DMS79 (cell line): ENCODE measurements around the gene ICA1.
A peak's percentile ranks its signal among the peaks of the same experiment; 100 is the strongest.
"Not testable (repeated sequence)": the region's sequence is repeated elsewhere in the genome, so short reads cannot be mapped to it uniquely, and the experiment has no call there.

Source experiments
- DNase-seq: peaks from one replicate; lab custom pipeline; 2025; lab: John Stamatoyannopoulos, UW

ICA1 gene

DNA sequence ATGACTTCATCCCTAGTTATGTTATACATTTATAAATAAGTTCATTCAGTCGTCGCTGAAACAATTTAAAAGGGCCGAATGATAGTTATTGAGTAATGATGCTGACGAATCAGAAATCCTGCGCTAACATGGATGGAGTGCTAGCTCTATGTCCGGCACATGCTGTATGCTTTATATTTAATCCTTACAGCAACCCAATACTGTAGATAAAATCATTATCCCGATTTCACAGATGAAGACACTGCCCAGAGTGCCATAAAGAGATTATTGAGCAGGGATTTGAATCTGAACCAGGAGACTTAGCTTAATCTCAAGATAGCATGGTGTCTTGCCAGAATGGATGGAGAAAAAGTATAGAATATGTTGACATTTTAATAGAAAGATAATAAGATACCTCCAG, 1.1 kb upstream of the ICA1 start:
- no peak for DNase-seq

DNA sequence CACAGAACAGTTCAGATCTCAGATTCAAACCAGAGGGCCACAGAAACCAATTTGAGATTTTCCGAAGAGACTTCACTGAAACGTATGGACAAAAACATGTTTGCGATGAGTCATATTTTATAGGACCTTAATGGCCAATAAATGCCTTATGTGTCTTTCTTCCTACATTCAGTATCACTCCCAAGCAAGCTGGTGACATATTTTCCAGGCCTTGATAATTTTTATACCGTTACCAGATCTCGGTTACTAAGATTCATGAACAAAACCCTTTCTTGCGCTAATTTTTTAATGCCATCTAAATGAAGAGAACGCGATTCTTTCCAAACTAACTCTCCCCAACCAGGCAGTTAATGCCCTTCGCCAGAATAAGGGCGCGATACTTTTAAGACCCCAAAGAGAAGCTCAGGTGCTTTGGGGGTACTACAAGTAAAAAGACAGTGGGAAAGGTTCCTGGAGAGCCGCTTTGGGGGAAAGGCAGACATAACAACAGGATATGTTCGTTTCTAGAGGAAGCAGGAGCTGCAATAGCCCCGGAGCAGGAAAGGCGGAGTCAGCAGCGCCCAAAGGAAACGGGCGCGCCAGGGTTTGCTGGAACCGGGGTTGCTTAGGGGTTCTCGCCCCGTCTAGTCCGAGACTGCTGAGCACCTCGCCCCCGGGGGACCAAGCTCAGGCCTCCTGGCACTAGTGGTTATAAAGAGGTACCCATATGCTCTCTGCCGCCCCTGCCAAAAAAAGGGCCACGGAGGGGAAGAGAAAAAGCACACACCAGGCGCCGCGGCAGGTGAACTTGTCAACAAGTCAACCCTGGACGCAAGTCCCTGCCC, 884 bp downstream of the ICA1 start:
- peak; percentile 10 for DNase-seq

DNA sequence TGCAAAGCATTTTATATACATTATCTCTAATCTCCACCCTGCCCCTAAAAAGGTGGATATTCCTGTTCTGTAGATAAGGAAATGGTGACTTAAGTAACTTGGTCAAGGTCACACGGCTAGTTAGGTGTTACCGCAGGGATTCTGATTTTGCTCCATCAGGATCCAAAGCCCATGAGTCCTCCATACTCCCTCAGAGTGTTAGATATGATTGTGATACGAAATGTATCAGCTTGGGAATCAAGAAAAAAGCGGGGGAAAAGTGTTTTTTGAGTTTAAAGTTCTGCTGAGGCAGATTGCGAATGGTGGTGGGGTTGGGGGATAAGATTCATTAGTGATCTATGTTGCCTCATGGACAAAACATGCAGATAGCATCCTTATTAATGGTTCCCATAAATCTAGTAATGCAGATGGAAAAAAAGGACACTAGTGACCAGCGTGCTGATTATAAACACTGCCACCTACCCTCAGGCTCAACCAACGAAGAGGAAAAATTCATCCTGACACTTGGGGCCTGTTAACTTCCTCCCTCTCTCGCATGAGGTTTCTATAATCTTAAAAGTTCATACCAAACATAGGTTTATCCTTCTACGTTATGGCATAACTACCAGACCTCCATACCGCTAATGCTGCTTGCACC, 2.3 kb downstream of the ICA1 start:
- no peak for DNase-seq

DNA sequence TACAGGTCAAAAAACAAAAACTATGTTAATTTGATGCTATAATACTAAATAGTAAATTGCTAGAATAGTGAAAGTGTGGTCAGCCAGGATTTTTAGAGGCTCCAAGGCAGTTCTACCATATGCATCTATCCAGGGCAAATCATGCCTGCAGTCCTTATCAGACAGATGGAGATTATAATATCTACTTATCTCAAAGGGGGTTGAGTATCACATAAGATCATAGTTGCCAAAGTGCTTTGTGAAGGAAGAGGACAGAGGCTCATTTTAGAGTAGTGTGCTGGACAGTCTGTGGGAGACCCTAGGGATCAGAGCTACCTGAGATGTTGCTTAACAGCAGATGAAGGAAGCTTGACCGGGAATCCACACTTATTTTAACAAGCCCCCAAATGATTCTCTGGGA, 3.2 kb downstream of the ICA1 start:
- DNase-seq, result no peak

DNA sequence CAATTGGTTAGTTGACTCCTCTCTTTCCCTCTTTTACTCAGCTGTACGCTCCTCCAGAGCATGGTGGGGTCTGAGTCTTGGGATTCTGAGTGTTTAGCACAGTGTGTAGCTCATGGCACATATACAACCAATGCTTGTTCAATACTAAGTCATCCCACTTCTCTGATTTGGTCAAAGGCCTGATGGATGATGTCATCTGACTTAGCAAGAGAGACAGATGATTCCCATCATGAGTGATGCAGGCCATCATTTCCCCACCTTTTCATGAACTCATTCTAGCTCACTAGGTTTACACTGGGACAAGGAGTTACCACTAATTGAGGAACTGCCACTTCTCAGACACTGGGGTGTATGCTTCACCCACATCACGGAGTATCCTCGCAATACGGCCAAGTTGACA, 3.8 kb downstream of the ICA1 start:
- DNase-seq, result no peak

DNA sequence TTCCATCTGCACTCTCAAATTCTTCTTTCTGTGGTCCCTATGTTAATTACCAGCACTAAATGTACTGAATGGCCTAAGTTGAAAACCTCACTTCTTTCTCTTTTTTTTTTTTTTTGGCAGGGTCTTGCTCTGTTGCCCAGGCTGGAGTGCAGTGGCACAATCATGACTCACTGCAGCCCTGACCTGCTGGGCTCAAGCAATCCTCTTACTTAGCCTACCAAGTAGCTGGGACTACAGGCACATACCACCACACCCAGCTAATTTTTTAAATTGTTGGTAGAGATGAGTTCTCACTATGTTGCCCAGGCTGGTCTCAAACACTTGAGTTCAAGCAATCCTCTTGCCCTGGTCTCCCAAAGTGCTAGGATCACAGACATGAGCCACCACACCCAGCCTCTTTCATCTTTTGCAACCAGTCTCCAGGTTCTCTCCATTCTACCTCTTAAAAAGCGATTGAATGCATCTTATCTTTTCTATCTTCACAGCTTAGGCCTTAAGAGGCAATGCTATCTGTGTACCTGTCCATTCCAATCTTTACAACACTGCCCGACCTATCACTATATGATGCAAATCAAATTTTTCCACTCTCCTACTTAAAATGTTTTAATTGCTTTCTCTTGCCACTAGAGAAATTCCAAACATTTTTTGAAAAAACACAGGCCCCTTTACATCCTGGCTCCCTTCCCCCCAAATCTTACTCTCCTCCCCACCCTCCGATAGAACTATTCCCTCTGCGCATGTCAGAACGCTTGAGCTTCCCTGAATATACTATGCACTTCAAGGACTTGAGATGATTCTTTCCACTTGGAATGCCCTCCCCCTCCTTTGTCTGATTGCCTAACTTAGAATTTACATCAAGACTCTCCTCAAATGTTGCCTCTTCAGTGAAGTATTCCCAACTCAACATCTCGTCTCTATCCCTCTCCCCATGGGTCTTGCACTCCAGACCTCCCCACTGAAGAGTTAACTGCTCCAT, 6.0 kb downstream of the ICA1 start:
- no peak for DNase-seq

DNA sequence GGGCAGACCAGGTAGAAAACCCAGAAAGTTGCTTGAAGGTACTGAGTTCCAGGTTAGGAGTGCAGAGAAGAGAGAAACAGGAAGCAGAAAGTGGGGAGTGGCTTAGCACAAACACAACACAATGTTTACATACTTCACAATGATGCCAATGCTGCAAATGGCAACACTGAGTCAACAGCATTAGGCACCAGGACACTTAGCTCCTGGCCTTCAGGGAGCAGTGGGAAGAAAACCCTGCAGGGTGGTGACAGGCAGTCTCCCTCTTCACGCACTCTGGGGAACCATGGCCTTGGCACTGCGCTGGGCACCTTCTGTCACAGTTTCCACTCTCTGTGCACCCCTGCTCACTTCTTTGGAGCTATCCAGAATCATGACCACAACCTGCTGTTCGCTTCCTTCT, 7.3 kb downstream of the ICA1 start:
- DNase-seq, result no peak

DNA sequence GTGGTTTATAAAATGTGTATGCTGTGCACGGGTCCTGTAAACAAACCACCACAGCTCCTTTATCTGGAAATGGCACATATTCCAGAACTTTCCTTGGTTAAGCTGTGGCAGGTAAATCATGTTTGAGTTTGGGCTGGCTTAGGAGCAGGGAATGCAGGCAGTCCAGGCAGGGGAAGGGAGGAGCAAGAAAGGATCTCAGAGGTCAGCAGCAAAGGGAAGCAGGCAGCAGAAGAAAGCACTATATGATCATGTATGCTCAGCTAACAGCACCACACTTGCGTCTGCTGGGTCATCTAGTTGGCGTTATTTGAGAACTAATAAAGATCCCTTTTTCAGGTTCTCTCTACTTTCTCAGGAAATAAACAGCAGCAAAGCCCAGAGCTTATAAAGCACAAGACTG, 7.8 kb downstream of the ICA1 start:
- DNase-seq, result no peak

DNA sequence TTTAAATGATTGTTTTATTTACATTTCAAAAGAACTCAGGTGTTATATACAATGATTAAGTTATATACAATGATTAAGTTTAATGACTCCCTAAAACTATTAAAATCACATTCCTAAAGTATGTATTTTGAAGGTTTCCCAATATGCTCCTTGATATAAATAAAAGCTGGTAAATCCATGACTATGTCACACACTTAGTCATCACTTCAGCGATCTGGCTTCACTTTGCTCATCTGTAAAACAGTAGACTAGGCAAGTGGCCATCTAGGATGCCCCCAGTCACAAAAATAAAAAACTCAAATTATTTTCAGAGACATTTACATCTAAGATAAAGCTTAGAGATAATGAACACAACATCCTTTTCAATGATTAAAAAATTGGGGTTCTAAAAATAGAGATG, 10.8 kb downstream of the ICA1 start:
- DNase-seq, result no peak

DNA sequence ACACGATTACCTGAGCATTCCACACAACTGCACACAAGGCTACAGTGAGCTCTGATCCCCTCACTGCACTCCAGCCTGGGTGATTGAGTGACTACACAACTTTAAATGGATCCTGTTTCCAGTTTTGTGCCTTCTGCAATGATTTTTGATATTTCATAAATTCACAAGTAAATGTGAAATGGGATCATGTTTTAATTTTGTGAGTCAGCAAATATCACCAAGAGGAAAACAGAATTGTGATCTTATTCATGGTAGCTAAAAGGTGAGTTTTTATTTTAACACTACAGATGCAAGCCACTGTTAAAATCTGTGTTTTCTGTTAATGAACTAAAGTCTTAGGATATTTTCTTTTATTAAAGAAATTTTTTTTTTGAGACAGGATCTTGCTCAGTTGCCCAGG, 11.4 kb downstream of the ICA1 start:
- DNase-seq, result no peak

DNA sequence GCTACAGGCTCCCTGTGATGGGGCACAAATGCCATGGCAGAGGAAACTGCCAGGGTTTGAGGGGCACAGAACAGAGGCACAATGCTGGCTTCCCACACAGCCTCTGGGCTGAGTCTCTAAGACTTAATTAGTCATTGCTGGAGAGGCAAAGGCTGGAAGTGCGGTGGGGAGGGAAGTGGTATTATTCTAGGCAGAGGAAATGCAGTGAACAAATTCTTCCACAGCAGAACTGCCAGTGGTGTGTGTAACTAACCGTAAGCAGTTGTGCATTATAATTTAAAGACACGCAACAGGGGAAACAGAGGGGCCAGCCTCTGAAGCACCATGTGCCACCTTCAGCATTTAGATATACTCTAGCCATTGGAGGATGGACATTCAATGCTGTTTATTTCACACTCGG, 12.8 kb downstream of the ICA1 start:
- DNase-seq, result no peak

DNA sequence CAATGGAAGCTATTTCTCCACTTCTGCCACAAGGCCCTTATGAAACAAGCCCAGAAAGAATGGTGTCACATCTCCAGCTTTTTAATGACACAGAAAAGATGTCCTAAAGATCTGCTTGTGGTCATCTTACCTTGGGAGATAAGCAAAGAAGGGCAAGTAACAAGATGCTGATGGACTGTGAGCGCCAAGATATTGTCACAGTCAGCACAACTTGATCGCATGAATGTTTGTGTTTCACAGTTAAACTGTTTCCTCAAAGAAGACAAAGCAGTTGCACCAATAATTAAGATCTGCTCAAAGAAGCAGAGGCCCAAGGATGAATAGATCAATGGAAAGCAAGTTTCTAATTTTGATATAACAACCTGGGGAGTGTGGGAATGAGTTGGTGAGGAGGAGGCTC, 15.9 kb downstream of the ICA1 start:
- no peak for DNase-seq

DNA sequence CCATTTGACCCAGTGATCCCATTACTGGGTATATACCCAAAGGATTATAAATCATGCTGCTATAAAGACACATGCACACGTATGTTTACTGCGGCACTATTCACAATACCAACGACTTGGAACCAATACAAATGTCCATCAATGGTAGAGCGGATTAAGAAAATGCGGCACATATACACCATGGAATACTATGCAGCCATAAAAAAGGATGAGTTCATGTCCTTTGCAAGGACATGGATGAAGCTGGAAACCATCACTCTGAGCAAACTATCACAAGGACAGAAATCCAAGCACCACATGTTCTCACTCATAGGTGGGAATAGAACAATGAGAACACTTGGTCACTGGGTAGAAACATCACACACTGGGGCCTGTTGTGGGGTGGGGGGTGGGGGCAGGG, 16.9 kb downstream of the ICA1 start:
- DNase-seq, result not testable (repeated sequence)

DNA sequence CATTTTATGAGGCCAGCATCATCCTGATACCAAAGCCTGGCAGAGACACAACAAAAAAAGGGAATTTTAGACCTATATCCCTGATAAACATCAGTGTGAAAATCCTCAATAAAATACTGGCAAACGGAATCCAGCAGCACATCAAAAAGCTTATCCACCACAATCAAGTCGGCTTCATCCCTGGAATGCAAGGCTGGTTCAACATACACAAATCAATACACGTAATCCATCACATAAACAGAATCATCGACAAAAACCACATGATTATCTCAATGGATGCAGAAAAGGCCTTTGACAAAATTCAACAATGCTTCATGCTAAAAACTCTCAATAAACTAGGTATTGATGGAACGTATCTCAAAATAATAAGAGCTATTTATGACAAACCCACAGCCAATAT, 18.9 kb downstream of the ICA1 start:
- DNase-seq, result not testable (repeated sequence)

DNA sequence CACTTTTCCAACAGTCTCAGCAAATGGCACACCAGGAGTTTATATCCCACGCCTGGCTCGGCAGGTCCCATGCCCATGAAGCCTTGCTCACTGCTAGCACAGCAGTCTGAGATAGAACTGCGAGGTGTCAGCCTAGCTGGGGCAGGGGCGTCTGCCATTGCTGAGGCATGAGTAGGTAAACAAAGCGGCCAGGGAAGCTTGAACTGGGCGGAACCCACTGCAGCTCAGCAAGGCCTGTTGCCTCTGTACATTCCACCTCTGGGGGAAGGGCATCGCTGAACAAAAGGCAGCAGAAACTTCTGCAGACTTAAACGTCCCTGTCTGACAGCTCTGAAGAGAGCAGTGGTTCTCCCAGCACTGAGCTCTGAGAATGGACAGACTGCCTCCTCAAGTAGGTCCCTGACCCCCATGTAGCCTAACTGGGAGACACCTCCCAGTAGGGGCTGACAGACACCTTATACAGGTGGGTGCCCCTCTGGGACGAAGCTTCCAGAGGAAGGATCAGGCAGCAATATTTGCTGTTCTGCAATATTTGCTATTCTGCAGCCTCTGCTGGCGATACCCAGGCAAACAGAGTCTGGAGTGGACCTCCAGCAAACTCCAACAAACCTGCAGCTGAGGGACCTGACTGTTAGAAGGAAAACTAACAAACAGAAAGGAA, 22.1 kb downstream of the ICA1 start:
- DNase-seq, result not testable (repeated sequence)

DNA sequence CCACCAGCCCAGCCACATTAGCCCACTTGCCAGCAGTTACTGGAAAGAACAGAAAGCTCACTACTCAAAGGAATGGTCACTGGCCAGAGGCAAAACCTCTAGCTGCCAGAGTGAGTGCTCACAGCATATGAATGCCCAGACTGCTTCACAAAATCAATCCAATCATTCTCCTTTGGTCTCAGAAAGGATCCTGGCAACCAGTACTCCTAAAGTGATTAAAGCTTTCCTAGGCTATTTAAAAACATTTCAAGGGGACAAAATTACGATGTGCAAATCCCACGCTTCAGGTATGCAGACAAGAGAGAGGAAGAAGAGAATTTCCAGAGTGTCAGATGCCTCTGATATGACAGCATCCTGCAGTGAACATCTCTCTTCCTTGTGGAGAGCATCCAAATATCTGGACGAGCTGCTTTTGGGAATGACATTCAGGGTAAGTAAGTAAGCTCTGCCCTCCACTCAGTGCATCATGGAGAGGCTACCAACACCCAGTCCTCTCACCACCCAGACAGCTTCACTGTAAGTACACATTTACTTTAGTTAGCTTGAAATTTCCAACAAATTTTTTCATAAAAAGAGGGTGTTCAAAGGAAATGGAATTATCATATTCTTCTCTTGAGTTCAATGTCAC, 25.1 kb downstream of the ICA1 start:
- no peak for DNase-seq

DNA sequence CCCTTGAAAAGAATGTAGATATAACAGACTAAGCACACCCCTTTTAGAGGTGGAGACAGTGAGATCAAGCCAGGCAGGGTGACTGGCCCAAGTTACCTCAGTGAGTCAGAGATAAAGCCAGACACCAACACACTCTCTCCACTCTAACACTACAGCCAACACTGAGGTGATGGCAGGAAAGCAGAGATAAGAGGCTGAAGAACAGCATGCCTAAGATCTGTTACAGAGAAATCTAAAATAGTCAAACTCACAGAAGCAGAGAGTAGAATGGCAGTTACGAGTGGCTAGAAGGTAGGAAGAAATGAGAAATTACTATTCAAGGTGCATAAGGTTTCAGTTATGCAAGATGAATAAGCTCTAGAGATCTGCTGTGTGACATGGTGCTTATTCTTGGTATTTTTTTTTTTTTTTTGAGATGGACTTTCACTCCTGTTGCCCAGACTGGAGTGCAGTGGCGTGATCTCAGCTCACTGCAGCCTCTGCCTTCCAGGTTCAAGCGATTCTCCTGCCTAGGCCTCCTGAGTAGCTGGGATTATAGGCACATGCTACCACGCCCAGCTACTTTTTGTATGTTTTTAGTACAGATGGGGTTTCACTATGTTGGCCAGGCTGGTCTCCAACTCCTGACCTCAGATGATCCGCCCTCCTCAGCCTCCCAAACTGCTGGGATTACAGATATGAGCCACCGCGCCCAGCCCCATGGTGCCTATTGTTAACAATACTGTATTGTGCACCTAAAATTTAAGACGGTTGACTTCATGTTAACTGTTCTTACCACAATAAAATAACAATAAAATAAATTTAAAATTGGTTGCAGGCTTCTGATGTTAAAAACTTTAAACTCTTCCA, 28.7 kb downstream of the ICA1 start:
- DNase-seq, result no peak

DNA sequence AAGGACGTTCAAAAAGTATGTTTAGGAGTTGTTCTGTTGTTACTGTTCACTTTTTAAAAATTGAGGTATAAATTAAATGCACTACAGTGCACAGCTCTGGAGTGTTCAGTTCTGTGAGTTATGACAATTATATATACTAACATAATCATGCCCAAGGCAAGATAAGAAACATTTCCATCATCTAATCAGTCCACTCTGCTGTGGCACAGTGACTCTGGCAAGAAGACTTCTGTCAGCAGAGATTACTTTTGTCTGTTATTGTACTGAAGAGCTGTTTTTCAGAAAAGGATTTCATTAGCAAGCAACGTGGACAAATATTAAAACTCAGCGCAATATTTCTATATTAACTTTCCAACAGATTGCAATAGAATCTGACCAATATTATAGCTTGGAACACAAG, 32.0 kb downstream of the ICA1 start:
- no peak for DNase-seq

DNA sequence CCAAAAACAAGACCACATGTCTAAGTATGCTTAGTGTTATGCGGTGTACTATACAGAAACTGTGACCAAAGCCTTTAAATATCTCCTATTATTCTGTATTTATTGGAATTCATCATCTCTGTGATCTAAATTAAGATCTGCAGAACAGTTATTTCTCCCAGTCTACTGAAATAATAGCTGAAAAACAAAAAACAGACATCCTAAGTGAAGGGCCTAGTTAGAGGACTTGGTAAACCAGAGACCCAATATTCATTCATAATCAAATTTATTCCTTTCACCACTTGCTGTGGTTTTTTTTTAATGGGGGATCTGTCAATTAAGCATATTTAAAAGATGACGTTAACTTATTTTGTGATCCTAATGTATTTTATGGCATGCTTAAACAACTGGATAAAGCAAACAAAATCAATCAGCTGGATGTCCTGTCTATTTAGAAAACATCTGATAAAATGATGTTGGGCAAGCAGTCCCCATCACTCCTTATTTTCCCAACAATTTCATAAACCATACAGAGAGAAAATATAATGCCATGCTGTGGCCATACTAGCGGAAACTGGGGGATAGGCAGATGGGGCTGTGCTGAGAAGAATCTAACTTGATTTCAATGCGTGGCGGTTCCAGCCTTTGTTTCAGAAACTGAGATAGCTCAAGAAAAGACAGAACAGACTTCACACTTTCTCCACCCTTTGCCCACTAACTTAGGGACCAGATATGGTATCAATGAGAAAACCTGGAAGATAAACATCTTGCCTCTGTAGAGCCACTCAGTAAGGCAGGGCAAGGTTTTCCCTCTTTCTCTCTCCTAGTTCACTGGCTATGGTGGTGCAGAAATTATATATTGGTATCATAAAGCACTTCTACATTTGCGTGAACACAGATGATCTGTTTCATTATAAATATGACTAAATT, 32.9 kb downstream of the ICA1 start:
- no peak for DNase-seq

DNA sequence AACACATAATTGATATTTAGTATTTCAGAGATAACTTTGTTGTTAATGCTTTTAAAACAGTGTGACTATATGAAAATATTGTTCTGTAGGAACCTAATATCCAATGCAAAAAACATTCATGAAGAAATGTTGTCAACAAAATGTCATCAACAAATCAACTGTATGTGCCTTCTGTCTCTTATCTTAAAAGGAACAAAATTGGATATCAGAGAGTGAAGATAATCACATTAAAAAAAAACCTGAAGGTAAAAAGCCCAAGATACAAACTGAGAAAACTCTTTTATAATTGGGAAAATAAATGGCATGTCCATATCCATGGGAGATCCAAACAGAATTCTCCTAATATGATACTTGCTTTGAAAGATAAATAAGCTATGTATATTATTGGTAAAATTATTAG, 33.9 kb downstream of the ICA1 start:
- no peak for DNase-seq
